ENCODE results near the gene DVL2. TPM values are rescaled to one million over a fixed set of nuclear protein-coding genes. Genes with fewer than 3 reads are reported as not detected.

Gene DVL2
- total RNA-seq, 1 experiment from 2014 or later, result 133 TPM

- Histone ChIP-seq H3K27me3 (replicated peaks; ENCODE audit: insufficient read depth, low read depth, low read length, poor library complexity) (no peaks in the 10 kb centered on the region), H3K4me3 (ENCODE audit: low read depth, low read length, poor library complexity, severe bottlenecking) (peak overlapping the region; percentile 73), H3K4me1 (ENCODE audit: insufficient read depth, low read length, poor library complexity, severe bottlenecking) (peaks cover 50% of the 10 kb centered on the region), H3K27ac (ENCODE audit: low read depth, low read length, poor library complexity, severe bottlenecking) (peak overlapping the region; percentile 79), H3K9me3 (ENCODE audit: low read depth, low read length, poor library complexity, severe bottlenecking) (no peaks in the 10 kb centered on the region), H3K36me3 (ENCODE audit: insufficient read depth, low read length, poor library complexity, severe bottlenecking) (no peaks in the 10 kb centered on the region)
- TF ChIP-seq CTCF (conservative IDR thresholded peaks at IDR 0.05; ENCODE audit: low read depth, low read length) (peak; percentile 66), EZH2 (IDR thresholded peaks at IDR 0.05; ENCODE audit: borderline replicate concordance, low read depth, low read length, poor library complexity, severe bottlenecking) (no peak)
- BruUV-seq (replicated peaks), result no TSS peak
- POLR2A ChIA-PET (ENCODE audit: low non-redundant PET), result interaction anchor here (0.6 to 0.8 kb wide), 2 partner anchors 17 to 20 kb away, joined by 3 to 5 read pairs; partner anchors contain the start of gene DVL2
- CTCF ChIA-PET, result interaction anchor here (0.6 to 1.3 kb wide), 8 partner anchors 10 to 473 kb away, joined by 3 to 7 read pairs (median 3); partner anchors contain the start of genes SLC16A13, SLC2A4, TP53 and WRAP53
- intact Hi-C loops (cut with micrococcal nuclease; ENCODE audit: unreplicated experiment), result no loop called here
- DNase-seq (ENCODE audit: low spot score), result peak; percentile 99
Measured at GRCh38 chr17:7214300-7215135, 19.8 kb downstream of the DVL2 start.

GRCh38 chr17:7213895-7214299 lies 20.4 kb downstream of the DVL2 start:
- Histone ChIP-seq H3K4me1 (ENCODE audit: insufficient read depth, low read length, poor library complexity, severe bottlenecking) (peaks cover 47% of the 10 kb centered on the region), H3K9me3 (ENCODE audit: low read depth, low read length, poor library complexity, severe bottlenecking) (no peaks in the 10 kb centered on the region), H3K4me3 (ENCODE audit: low read depth, low read length, poor library complexity, severe bottlenecking) (peak overlapping the region; percentile 73), H3K36me3 (ENCODE audit: insufficient read depth, low read length, poor library complexity, severe bottlenecking) (no peaks in the 10 kb centered on the region), H3K27ac (ENCODE audit: low read depth, low read length, poor library complexity, severe bottlenecking) (peak overlapping the region; percentile 79), H3K27me3 (replicated peaks; ENCODE audit: insufficient read depth, low read depth, low read length, poor library complexity) (no peaks in the 10 kb centered on the region)
- TF ChIP-seq CTCF (conservative IDR thresholded peaks at IDR 0.05; ENCODE audit: low read depth, low read length) (peak; percentile 77), EZH2 (IDR thresholded peaks at IDR 0.05; ENCODE audit: borderline replicate concordance, low read depth, low read length, poor library complexity, severe bottlenecking) (no peak)
- BruUV-seq (replicated peaks), result no TSS peak
- CTCF ChIA-PET, result interaction anchor here (0.7 to 1.3 kb wide), 6 partner anchors 9 to 474 kb away, joined by 3 to 7 read pairs (median 3); partner anchors contain the start of genes SLC16A13, TP53 and WRAP53
- peak; percentile 97 for DNase-seq (ENCODE audit: low spot score)
- POLR2A ChIA-PET (ENCODE audit: low non-redundant PET), result interaction anchor here (0.6 to 0.8 kb wide), 2 partner anchors 18 to 20 kb away, joined by 3 to 5 read pairs; partner anchors contain the start of gene DVL2
- intact Hi-C loops (cut with micrococcal nuclease; ENCODE audit: unreplicated experiment), result no loop called here

- peaks cover 51% of the 10 kb centered on the region for H3K4me1 ChIP-seq (ENCODE audit: insufficient read depth, low read length, poor library complexity, severe bottlenecking)
- H3K4me3 ChIP-seq (ENCODE audit: low read depth, low read length, poor library complexity, severe bottlenecking), result peak overlapping the region; percentile 37
- H3K27ac ChIP-seq (ENCODE audit: low read depth, low read length, poor library complexity, severe bottlenecking), result peak overlapping the region; percentile 48
- TF ChIP-seq CTCF (conservative IDR thresholded peaks at IDR 0.05; ENCODE audit: low read depth, low read length), result no peak
- TF ChIP-seq EZH2 (IDR thresholded peaks at IDR 0.05; ENCODE audit: borderline replicate concordance, low read depth, low read length, poor library complexity, severe bottlenecking), result no peak
- peak; percentile 21 for DNase-seq (ENCODE audit: low spot score)
- CTCF ChIA-PET, result no interaction called here
- intact Hi-C loops (cut with micrococcal nuclease; ENCODE audit: unreplicated experiment), result no loop called here
- no peaks in the 10 kb centered on the region for H3K9me3 ChIP-seq (ENCODE audit: low read depth, low read length, poor library complexity, severe bottlenecking)
- POLR2A ChIA-PET (ENCODE audit: low non-redundant PET), result no interaction called here
- no peaks in the 10 kb centered on the region for H3K27me3 ChIP-seq (replicated peaks; ENCODE audit: insufficient read depth, low read depth, low read length, poor library complexity)
- BruUV-seq (replicated peaks), result no TSS peak
- H3K36me3 ChIP-seq (ENCODE audit: insufficient read depth, low read length, poor library complexity, severe bottlenecking), result no peaks in the 10 kb centered on the region
Measured at GRCh38 chr17:7211491-7212273, 22.6 kb downstream of the DVL2 start.
